ENCODE data around the gene SLC4A1AP. TPM values are rescaled to one million over a fixed set of nuclear protein-coding genes. Genes with fewer than 3 reads are reported as not detected.

SLC4A1AP gene
- total and polyA plus RNA-seq, 2 donors (not counting 1 experiment from before 2014, with no cell fraction given) = 8.9 to 23.1 TPM

GRCh38 chr2:27672723-27673486 lies 9.2 kb downstream of the SLC4A1AP start:
- ChIA-PET CTCF (interaction anchor here (0.9 to 2.1 kb wide), 4 partner anchors 10 to 40 kb away, joined by 3 to 23 read pairs (median 3); no protein-coding TSS in a partner anchor), POLR2A (interaction anchor here (0.7 kb wide), 1 partner anchor 10 kb away, joined by 4 read pairs; no protein-coding TSS in a partner anchor)
- Histone ChIP-seq H3K79me2 (ENCODE audit: control insufficient read depth, insufficient read depth, low read length) (no peaks in the 10 kb centered on the region), H3K4me2 (replicated peaks; ENCODE audit: low read depth, low read length, poor library complexity, severe bottlenecking) (no peak overlapping the region), H4K20me1 (ENCODE audit: control insufficient read depth, insufficient read depth, low read length, poor library complexity, severe bottlenecking) (no peaks in the 10 kb centered on the region), H3K36me3 (replicated peaks in 1 of 2; ENCODE audit: control extremely low read depth in 1 of 2, control insufficient read depth in 1 of 2, extremely low read depth in 1 of 2, insufficient read depth in 2 of 2, low read length in 1 of 2) (peaks cover 18 to 71% of the 10 kb centered on the region in 2 experiments), H2AFZ (ENCODE audit: insufficient read depth, low read depth, low read length, poor library complexity, severe bottlenecking) (no peak overlapping the region), H3K4me1 (ENCODE audit: control insufficient read depth in 2 of 2, insufficient read depth in 2 of 2, low read length in 2 of 2) (no peaks in the 10 kb centered on the region), H3K9me3 (ENCODE audit: control extremely low read depth in 1 of 3, control insufficient read depth in 2 of 3, insufficient read depth in 1 of 3, low read length in 2 of 3) (no peaks in the 10 kb centered on the region), H3K27ac (ENCODE audit: low read length in 2 of 2) (no peak overlapping the region), H3K9ac (ENCODE audit: low read length) (no peak overlapping the region), H3K4me3 (ENCODE audit: control extremely low read depth in 1 of 5, extremely low read depth in 1 of 5, insufficient read depth in 1 of 5, low read depth in 2 of 5, low read length in 4 of 5) (no peak overlapping the region), H3K27me3 (replicated peaks in 1 of 4; ENCODE audit: control extremely low read depth in 1 of 4, control insufficient read depth in 3 of 4, insufficient read depth in 4 of 4, low read length in 3 of 4) (no peaks in the 10 kb centered on the region)
- Mint-ChIP-seq H3K27ac (no peak overlapping the region), H3K4me3 (no peak overlapping the region), H3K9me3 (ENCODE audit: insufficient read depth) (no peaks in the 10 kb centered on the region), H3K4me1 (no peaks in the 10 kb centered on the region), H3K27me3 (no peaks in the 10 kb centered on the region)
- DNase-seq = no peak
- intact Hi-C loops (cut with micrococcal nuclease) = no loop called here
- TF ChIP-seq EZH2 (IDR thresholded peaks at IDR 0.05; ENCODE audit: borderline replicate concordance, insufficient read depth, low read depth, low read length, poor library complexity, severe bottlenecking) = no peak
- no peak for TF ChIP-seq CTCF (IDR thresholded peaks at IDR 0.05)
- WGBS (ENCODE audit: insufficient coverage) = no CpG with 5 or more reads among the region's 5 CpGs
- no peak for ATAC-seq (ENCODE audit: low read depth)

GRCh38 chr2:27680571-27680970 lies 16.9 kb downstream of the SLC4A1AP start:
- no peaks in the 10 kb centered on the region for H3K4me1 ChIP-seq (ENCODE audit: control insufficient read depth in 2 of 2, insufficient read depth in 2 of 2, low read length in 2 of 2)
- no peaks in the 10 kb centered on the region for H3K79me2 ChIP-seq (ENCODE audit: control insufficient read depth, insufficient read depth, low read length)
- H3K27me3 ChIP-seq (replicated peaks in 1 of 4; ENCODE audit: control extremely low read depth in 1 of 4, control insufficient read depth in 3 of 4, insufficient read depth in 4 of 4, low read length in 3 of 4) = no peaks in the 10 kb centered on the region
- no peak overlapping the region for H2AFZ ChIP-seq (ENCODE audit: insufficient read depth, low read depth, low read length, poor library complexity, severe bottlenecking)
- no peaks in the 10 kb centered on the region for H4K20me1 ChIP-seq (ENCODE audit: control insufficient read depth, insufficient read depth, low read length, poor library complexity, severe bottlenecking)
- Mint-ChIP-seq H3K9me3 (ENCODE audit: insufficient read depth) (no peaks in the 10 kb centered on the region), H3K4me3 (no peak overlapping the region), H3K27ac (peak overlapping the region; percentile 21), H3K4me1 (peaks cover 5% of the 10 kb centered on the region), H3K27me3 (no peaks in the 10 kb centered on the region)
- WGBS (ENCODE audit: insufficient coverage) = no CpG with 5 or more reads among the region's 2 CpGs
- intact Hi-C loops (cut with micrococcal nuclease) = loop anchor here (5.0 to 10.0 kb wide), 2 partner anchors 236 to 583 kb away; partner anchors contain the start of gene KRTCAP3
- no peak overlapping the region for H3K9ac ChIP-seq (ENCODE audit: low read length)
- no peak overlapping the region for H3K27ac ChIP-seq (ENCODE audit: low read length in 2 of 2)
- POLR2A ChIA-PET = no interaction called here
- H3K4me3 ChIP-seq (ENCODE audit: control extremely low read depth in 1 of 5, extremely low read depth in 1 of 5, insufficient read depth in 1 of 5, low read depth in 2 of 5, low read length in 4 of 5) = no peak overlapping the region
- H3K4me2 ChIP-seq (replicated peaks; ENCODE audit: low read depth, low read length, poor library complexity, severe bottlenecking) = no peak overlapping the region
- H3K36me3 ChIP-seq (replicated peaks in 1 of 2; ENCODE audit: control extremely low read depth in 1 of 2, control insufficient read depth in 1 of 2, extremely low read depth in 1 of 2, insufficient read depth in 2 of 2, low read length in 1 of 2) = peaks cover 0 to 60% of the 10 kb centered on the region in 2 experiments
- CTCF ChIA-PET = interaction anchor here (0.9 to 4.8 kb wide), 3 partner anchors 10 to 54 kb away, joined by 3 to 52 read pairs (median 6); no protein-coding TSS in a partner anchor
- no peaks in the 10 kb centered on the region for H3K9me3 ChIP-seq (ENCODE audit: control extremely low read depth in 1 of 3, control insufficient read depth in 2 of 3, insufficient read depth in 1 of 3, low read length in 2 of 3)
- no peak for ATAC-seq (ENCODE audit: low read depth)
- TF ChIP-seq CTCF (IDR thresholded peaks at IDR 0.05) (no peak), EZH2 (IDR thresholded peaks at IDR 0.05; ENCODE audit: borderline replicate concordance, insufficient read depth, low read depth, low read length, poor library complexity, severe bottlenecking) (no peak)
- DNase-seq = no peak
